Astrocyte of the hippocampus (primary cell): Measurements from ENCODE around the gene NFIX.

Experiments
- DNase-seq: peaks from one replicate; pipeline ENCODE4 v3.0.0; 2011; ENCODE audit warnings: low read depth, low spot score

NFIX gene

GRCh38 chr19:13055213-13056051 is 60.2 kb downstream of the NFIX start:
- peak; percentile 98 for DNase-seq

DNA sequence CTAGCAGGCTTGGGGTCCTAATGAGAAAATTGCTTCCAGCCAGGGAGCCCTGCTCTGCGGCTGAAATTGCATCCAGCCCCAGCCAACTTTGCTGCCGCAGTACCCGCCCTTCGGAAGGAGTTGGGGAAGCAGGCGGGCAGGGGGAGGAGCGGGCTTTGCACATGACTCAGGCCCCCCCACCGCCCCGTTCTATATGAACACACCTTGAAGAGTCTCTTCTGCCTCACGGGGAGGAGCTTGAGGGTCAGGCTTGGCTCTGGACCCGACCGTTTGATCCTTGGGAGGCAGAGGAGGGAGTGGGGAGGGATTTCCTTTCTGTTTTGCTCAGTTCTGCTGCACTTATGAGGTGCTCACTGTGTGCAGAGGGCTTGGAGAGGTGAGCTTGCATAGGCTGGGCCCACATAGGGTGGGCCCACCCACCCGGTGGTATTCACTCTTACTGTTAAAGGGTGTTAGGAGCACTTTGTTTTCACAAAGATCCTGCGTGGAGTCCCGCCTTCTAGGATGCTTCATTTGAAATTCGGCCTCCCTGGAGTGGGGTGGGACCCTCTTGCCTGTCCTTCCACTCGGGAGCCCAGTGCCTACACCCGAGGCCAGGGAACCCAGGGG is 60.9 kb downstream of the NFIX start:
- peak; percentile 91 for DNase-seq

DNA sequence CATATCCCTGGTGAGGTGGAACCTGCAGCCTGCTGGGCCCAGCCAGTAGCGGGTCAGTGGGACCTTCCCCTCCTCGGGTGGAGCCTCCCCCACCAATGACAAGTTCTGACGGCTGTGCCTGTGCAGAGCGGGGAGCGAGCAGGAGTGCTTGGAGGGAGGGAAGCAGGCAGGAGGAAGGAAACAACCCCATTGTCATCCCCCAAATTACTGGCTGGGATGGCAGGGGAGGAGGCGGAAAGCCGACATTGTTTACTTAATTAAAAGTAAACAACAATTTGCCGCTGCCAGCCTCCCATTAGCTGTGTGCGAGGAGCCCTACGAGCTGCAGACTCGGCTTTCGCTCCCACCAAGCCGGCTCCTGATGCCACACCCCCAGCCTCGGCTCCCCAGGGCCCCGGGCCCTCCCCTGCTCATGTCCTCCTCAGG is 61.9 kb downstream of the NFIX start:
- no peak for DNase-seq

- no peak for DNase-seq
Observed at GRCh38 chr19:13057744-13058143, 62.5 kb downstream of the NFIX start.

DNA sequence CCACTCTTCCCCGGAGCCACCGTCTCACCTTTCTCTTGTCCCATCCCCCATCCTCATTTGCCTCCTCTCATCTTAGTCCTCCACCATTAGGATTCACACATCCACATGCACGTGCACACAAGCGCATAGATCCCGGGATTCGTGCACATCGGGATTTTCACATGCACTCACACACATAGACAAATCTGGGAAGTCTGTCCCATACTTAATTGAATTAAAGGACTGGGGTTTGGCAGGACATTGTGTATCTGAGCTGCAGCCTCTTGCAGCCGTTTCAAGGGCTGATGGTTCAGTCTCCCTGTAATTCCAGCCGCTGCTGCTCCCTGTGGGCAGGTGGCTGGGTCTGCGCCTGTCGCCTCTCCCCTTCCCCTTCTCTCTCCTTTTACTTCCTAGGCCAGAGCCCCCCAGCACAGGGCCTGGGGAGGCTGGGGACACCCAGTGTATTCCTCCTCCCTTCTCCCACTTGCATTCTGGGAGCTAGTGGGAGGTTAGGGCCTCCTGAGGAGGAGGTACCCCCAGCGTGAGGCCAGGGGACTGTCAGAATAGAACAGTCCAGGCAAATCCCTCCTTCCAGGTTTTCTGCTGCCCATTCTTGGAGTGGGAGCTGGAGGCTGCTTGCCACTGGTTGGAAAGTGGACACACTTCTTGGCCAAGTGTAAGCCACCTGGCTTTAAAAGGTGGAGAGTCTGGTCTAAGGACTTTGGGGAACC is 63.8 kb downstream of the NFIX start:
- DNase-seq: no peak

DNA sequence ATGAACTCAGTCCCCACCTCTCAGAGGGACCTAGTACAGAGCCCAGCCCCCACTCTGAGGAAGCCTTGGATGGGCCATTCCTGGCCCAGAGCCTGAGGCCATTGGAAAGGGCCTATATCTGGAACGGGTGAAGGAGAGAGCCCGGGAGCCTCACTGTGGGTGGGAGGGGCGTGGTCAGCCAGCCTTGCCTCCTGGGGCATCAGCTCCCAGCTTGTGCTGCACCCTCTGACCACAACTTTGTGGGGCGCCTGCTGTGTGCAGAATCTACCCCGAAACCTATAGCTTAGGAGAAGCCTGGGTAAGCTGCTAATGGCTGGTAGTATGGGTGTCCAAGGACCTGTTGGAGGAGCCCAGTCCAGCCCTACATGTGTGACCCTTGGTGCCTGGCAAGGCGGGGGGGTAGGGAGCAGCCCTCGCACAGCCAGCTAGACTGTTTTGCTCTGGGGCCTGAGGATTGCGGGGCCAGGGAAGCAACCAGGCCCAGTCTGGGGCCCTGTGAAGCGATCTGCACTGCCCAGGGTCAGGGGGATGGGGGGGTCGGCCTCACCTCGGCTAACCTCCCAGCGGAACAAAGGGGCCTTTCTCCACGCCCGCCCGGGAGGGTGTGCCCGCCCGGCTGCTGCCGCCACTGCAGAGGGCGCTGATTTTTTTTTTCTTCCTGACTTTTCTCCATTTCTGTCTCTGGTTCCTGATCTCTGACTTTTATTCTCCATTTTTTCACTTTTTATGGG is 65.1 kb downstream of the NFIX start:
- peak; percentile 48 for DNase-seq

- DNase-seq: peak; percentile 94
Observed at GRCh38 chr19:13060964-13061927, 66.0 kb downstream of the NFIX start.

DNA sequence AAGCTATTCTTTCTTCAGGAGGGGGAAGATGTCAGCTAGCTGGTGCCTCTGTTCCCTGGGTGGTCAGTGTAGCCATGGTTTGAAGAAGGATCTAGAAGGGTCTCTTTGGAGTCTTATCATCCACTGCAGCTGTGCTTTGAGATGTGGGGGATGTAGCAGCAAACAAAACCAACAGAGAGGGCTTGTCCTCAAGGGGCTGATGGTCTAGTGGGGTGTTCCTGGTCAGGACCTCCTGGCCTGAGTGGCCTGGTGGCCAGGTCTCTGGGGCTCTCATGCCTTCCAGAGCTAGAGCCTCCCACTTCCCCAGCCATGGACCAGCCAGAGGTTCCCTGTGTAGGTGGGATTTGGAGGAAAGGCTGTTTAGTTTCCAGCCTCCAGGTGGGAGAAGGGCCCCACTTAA is 67.0 kb downstream of the NFIX start:
- DNase-seq: no peak

GRCh38 chr19:13063461-13064091 is 68.3 kb downstream of the NFIX start:
- no peak for DNase-seq

- DNase-seq: no peak
Observed at GRCh38 chr19:13064092-13064489, 68.8 kb downstream of the NFIX start.

DNA sequence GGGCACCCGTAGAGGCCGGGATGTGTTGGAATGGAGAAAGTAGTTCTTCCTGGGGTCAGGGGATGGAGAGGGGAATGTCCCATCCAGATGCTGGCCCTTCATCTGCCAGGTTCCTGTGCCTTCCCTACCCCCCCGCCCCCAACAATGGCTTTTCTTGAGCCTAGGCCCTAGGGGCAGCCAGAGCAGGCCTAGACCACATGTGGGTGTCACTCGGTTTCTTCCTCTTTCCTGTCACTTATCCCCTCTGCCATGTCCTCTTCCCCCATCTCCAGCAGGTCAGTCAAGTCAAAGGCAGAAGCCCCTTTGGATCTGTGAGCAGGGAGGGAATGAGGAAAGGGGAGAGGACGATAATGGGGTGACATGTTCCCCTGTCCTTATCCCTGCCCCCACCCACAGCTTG is 71.0 kb downstream of the NFIX start:
- no peak for DNase-seq

DNA sequence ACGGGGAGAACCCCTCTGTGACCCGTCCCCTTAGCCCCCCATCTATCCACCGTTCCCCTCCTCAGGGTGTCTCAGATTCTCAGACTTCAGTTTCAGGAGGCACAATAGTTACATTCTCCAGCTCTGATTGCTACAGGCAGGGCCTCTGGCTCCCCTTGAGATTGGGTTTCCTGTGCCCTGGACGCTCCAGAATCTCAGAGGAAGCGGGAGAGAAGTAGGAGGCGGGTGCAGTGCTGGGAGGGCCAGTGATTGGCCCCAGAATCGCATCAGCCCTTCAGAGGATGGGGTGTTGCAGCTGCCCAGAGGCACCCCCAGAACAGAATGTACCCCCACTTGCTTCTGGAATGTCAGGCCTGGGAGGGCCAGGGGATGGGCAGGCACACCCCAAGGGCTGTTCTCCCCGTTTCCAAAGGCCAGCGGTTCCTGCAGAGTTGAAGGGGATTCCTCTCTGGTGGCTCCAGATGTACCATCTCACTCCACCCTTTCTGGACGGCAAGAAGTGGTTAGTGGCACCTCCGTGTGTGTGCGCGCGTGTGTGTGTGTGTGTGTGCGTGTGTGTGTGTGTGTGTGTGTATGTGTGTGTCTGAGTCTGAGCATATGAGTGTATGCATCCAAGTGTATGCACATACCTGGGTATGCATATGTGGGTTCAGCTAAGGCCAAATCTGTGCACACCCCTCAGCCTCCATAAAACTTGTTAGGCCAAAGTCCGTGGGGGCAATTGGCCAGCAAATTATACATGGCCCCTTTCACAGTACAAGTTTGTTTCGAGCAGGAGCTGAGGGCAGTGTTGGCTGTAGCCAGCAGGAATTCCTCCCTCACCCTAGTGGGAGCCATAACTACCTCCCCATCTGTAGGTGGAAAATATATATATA is 71.9 kb downstream of the NFIX start:
- no peak for DNase-seq

DNA sequence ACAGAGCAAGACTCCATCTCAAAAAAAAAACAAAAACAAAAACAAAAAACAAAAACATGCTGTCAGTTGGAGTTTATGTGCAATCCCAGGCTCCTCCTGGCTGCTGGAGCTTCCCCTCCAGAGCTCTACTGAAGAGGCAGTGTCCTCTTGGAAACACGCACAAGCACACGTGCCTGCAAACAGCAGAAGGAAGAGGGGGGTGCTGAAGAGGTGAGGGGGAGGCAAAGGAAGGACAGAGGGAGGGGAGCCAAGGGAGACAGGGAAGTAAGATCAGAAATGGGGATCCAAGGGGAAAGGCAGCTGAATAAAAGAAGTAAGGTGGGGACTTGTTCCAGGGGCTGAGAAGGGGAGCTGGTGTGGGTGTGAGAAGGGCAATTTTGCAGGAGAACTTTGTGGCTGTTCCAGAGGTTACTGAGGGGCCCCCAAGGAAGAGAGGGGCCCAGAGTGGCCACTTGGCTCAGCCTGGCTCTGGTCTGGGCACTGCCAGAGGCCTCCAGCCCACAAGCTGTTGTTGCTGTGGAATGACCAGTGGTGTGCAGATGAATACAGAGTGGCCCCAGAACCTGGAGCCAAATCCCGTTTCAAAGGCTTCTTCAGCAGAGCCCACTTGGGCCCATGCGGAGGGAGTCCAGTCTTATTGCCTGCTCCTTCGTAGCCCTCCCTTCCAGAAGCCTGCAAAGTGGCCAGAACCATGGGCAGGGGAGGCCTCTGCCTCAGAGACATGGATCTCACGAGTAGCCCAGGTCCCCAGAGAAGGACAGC is 73.0 kb downstream of the NFIX start:
- DNase-seq: no peak

DNA sequence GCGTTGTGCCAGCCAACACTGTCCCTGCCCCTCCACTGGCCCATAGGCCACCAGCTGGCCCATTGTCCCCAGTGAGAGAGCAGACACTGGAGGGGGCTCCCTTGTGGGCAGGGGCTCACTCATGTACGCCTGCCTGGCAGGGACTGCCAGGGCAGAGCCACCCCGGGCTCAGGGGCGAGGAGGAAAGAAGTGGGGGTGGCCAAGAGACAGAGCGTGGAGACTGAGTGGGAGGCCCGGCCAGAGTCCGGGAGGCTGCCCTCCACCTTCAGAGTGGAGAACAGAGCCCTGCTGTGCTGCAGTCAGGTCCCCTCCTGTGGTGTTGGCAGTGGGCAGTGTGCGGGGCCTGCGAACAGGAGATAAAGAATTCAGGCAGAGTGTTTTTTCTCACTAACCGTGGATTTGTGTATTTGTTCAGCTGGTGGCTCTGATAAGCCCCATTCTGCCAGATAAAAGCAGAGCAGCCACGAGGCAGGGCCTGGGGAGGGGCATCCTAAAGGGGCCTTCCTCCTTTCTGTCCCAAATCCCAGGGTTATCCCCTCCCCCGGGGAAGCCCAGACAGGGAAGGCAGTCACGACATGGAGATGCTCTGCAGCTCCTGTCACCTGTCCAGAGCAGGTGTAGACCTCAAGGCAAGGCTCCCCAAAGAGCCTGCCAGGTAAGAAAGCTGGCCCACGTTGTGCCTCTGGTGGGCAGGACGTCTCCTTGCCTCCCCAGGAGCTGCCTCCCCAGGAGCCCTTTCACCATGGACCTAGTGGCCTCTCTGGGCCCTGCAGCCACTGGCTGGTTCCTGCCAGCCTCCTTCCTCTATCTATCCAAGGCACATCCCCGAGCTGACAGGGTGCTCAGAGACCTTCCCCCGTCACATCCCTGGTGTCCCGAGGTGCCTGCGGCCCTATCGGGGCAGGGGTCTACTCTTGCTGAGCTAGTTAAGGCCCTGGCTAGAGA is 74.4 kb downstream of the NFIX start:
- no peak for DNase-seq

DNA sequence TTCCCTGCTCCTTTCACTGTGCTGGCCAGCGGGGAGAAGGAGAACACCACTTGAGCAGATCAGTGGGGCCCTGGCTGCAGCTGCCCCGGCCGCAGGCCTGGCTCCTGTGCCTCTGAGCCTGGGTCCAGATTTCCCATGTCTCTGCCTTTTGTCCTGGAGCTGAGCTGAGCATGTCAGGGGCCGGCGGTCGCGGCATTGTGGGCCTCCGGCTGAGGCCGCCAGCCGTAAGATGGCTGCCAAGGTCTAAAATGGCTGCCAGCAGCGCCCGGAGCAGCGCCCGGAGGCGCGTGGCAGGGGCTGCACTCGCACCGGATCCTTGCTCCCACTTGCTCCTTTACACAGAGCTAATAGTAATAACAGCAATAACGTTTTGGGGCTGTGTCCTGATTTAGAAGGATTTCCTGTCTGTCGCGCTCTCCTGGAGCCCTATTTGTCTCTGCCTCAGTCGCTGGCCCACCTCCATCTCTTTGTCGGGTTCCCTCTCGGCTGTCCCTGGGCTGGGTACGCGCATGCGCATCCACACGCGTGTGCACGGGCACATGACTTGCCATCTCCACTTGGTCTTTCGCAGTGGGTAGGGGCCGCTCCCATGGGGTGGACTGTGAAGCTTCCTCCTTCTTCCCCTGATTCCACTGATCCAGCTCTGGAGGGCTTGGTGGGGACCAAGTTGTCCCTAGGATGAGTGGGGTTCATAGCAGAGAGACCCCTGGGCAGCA is 75.3 kb downstream of the NFIX start:
- no peak for DNase-seq

DNA sequence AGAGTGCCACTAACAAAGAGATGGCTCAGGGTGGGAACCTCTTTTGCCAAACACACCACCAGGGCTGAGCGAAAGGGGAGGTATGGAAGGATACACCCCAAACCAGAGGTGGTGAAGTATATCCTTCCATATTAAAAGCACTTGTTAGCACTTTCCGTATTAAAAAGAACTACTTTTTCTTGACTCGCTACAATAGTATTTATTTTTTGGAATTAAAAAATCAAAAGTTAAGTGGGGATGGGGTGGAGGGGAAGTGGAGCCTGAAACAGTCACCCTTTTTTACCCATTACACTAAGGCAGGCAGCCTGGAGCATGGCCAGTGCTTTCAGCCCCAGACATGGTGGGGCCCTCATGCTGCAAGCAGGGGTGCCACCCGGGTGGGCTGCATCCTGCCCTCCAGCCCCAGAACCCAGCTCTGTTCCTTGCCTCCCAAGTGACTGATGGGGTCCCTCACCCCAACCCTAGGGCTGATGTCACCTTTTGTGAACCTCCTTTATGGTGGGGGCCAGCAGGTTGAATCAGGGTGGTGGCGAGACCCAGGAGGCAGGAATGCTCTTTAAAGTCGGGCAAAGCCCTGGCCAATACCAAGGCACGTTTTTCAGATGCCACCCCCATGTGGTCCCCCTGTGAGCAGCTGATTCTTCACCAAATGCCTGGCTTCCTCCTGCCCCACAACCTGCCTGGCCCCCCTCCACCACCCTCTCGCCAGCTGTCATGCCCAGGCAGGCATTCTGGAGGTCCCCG is 76.3 kb downstream of the NFIX start:
- no peak for DNase-seq
